ENCODE results near the gene OR2H1. TPM values are rescaled to one million over a fixed set of nuclear protein-coding genes. Genes with fewer than 3 reads are reported as not detected.

Gene OR2H1
- total and polyA plus RNA-seq, 5 donors = not detected

- ATAC-seq (no peak), DNase-seq (no peak)
- Histone ChIP-seq H3K4me1 (ENCODE audit: control insufficient read depth, insufficient read depth, low read length) (no peaks in the 10 kb centered on the region), H3K4me3 (ENCODE audit: low read length) (no peak overlapping the region), H3K9me3 (ENCODE audit: control insufficient read depth, low read length) (no peaks in the 10 kb centered on the region), H3K27me3 (ENCODE audit: control insufficient read depth, insufficient read depth) (no peaks in the 10 kb centered on the region), H3K27ac (ENCODE audit: low read length) (no peak overlapping the region)
- 33% methylated on average over 4 of the region's 4 CpGs for WGBS
- intact Hi-C loops (cut with DNase I) = no loop called here
These were observed 53.2 kb downstream of the OR2H1 start for GRCh38 chr6:29510202-29510601.

- intact Hi-C loops (cut with DNase I) = no loop called here
- WGBS = 67% methylated on average over 2 of the region's 2 CpGs
- H3K4me1 ChIP-seq (ENCODE audit: control insufficient read depth, insufficient read depth, low read length) = no peaks in the 10 kb centered on the region
- H3K9me3 ChIP-seq (ENCODE audit: control insufficient read depth, low read length) = no peaks in the 10 kb centered on the region
- DNase-seq (no peak), ATAC-seq (no peak)
- no peaks in the 10 kb centered on the region for H3K27me3 ChIP-seq (ENCODE audit: control insufficient read depth, insufficient read depth)
- no peak overlapping the region for H3K27ac ChIP-seq (ENCODE audit: low read length)
- no peak overlapping the region for H3K4me3 ChIP-seq (ENCODE audit: low read length)
These were observed 53.9 kb downstream of the OR2H1 start for GRCh38 chr6:29510746-29511300.

Other genes starting within 250 kb of the OR2H1 start
- not detected for gene OR14J1, start 155.5 kb upstream of the OR2H1 start, total RNA-seq
- not detected for gene OR14J1, start 155.5 kb upstream of the OR2H1 start, polyA plus RNA-seq
- gene OR5V1, start 88.3 kb upstream of the OR2H1 start, total RNA-seq = not detected
- not detected for gene OR5V1, start 88.3 kb upstream of the OR2H1 start, polyA plus RNA-seq
- gene OR12D3, start 81.9 kb upstream of the OR2H1 start, total RNA-seq = not detected
- not detected for gene OR12D3, start 81.9 kb upstream of the OR2H1 start, polyA plus RNA-seq
- not detected for gene OR12D2, start 61.5 kb upstream of the OR2H1 start, total RNA-seq
- gene OR12D2, start 61.5 kb upstream of the OR2H1 start, polyA plus RNA-seq = not detected
- gene OR12D1, start 42.2 kb upstream of the OR2H1 start, total RNA-seq = not detected
- gene OR12D1, start 42.2 kb upstream of the OR2H1 start, polyA plus RNA-seq = not detected
- gene OR10C1, start 17.8 kb upstream of the OR2H1 start, total RNA-seq = not detected
- gene OR10C1, start 17.8 kb upstream of the OR2H1 start, polyA plus RNA-seq = not detected
- gene OR11A1, start 84 bp upstream of the OR2H1 start, total RNA-seq = not detected
- gene OR11A1, start 84 bp upstream of the OR2H1 start, polyA plus RNA-seq = not detected
- not detected for gene MAS1L, start 30.8 kb downstream of the OR2H1 start, total RNA-seq
- gene MAS1L, start 30.8 kb downstream of the OR2H1 start, polyA plus RNA-seq = not detected
- gene UBD, start 102.6 kb downstream of the OR2H1 start, total RNA-seq = not detected
- 0.14 TPM for gene UBD, start 102.6 kb downstream of the OR2H1 start, polyA plus RNA-seq
- gene OR2H2, start 128.0 kb downstream of the OR2H1 start, total RNA-seq = not detected
- not detected for gene OR2H2, start 128.0 kb downstream of the OR2H1 start, polyA plus RNA-seq
- gene GABBR1, start 176.0 kb downstream of the OR2H1 start, total RNA-seq = 10 to 100 TPM; 34.8 to 40.0 (median 36.6) TPM
- gene GABBR1, start 176.0 kb downstream of the OR2H1 start, polyA plus RNA-seq = 37.5 TPM
- 1 to 10 TPM; 1.5 to 2.6 (median 2.2) TPM for gene MOG, start 199.9 kb downstream of the OR2H1 start, total RNA-seq
- gene MOG, start 199.9 kb downstream of the OR2H1 start, polyA plus RNA-seq = 4.8 TPM
- 1 to 10 TPM in 1 of 4 donors, under 1 TPM in 3; 0.32 to 1.8 (median 0.44) TPM for gene ZFP57, start 224.0 kb downstream of the OR2H1 start, total RNA-seq
- gene ZFP57, start 224.0 kb downstream of the OR2H1 start, polyA plus RNA-seq = 0.77 TPM

Data from right cardiac atrium (tissue), 5 donors.